HepG2 (cell line): Measurements from ENCODE around the gene TRAPPC10. TPM values are rescaled to one million over a fixed set of nuclear protein-coding genes. Genes with fewer than 3 reads are reported as not detected.

Experiments
- ATAC-seq: fragments of 200-7000 bp; cut with Tn5 transposase; 3 replicates; pipeline ENCODE4 v1.9.1; 2020; ENCODE audit warnings: mild to moderate bottlenecking, moderate library complexity
- BruUV-seq: library from RNA; stranded (reverse); fragments of 400-500 nt; replicated peaks from 2 replicates; lab custom pipeline; 2021; lab: Mats Ljungman, UMichigan
- CTCF ChIA-PET: fragments of 300-600 bp; formaldehyde crosslinking; extraction: SDS; loops from one replicate; lab custom pipeline; 2021; ENCODE audit warnings: low total read pairs, inconsistent platforms, low intra/inter-chr PET ratio; lab: Yijun Ruan, JAX
- POLR2A ChIA-PET: fragments of 350-600 bp; sonication (Branson Sonifier 250); formaldehyde crosslinking; loops from one replicate; lab custom pipeline; 2020; ENCODE audit warnings: antibody characterized with exemption, inconsistent platforms; lab: Yijun Ruan, JAX
- DNase-seq: peaks from one replicate; pipeline ENCODE4 v3.0.0-alpha.2; 2015; ENCODE audit warnings: low spot score
- FAIRE-seq: peaks from 3 replicates; lab custom pipeline; 2011; peaks lifted over from hg19 to GRCh38; lab: Jason Lieb, UNC
- H2AFZ ChIP-seq: one replicate; pipeline ENCODE4 v1.6.1; 2011; ENCODE audit warnings: low read length, inconsistent platforms
- H3K27ac ChIP-seq: fragments of 300-600 bp; 3 replicates; pipeline ENCODE4 v1.8.0; 2011; ENCODE audit warnings: mixed run types, mild to moderate bottlenecking, mixed read lengths, low read length, inconsistent platforms; ENCODE audit not compliant: insufficient read depth; ENCODE audit errors: extremely low read length
- H3K27me3 ChIP-seq, 2 experiments: fragments of 200-600 bp in 1 of 2; 2 replicates in 1 of 2; 3 replicates in 1 of 2; pipeline versions ENCODE4 v1.6.0 to v1.8.0; 2011; ENCODE audit warnings: low read length in 2 of 2, mild to moderate bottlenecking in 2 of 2, moderate library complexity in 2 of 2, inconsistent platforms in 1 of 2; ENCODE audit not compliant: insufficient read depth in 2 of 2, control insufficient read depth in 1 of 2
- H3K36me3 ChIP-seq, 2 experiments: fragments of 200-600 bp in 1 of 2; replicated peaks in 1 of 2; 2 replicates in 1 of 2; 3 replicates in 1 of 2; pipeline versions ENCODE4 v1.5.1 to v1.8.0; 2011; ENCODE audit warnings: low read length in 2 of 2, inconsistent platforms in 1 of 2; ENCODE audit not compliant: insufficient read depth in 2 of 2, control insufficient read depth in 1 of 2
- H3K4me1 ChIP-seq: 2 replicates; pipeline ENCODE4 v1.5.1; 2012; ENCODE audit warnings: low read length, inconsistent platforms; ENCODE audit not compliant: insufficient read depth
- H3K4me2 ChIP-seq: 2 replicates; pipeline ENCODE4 v1.6.0; 2011; ENCODE audit warnings: low read depth, low read length, inconsistent platforms
- H3K4me3 ChIP-seq, 3 experiments: fragments of 200-600 bp in 1 of 3; sonication (generic), shearing (Covaris generic) in 1 of 3; replicated peaks in 1 of 3; 2 replicates each; pipeline ENCODE4 v1.5.1; 2011 to 2016; ENCODE audit warnings: low read length in 3 of 3, inconsistent platforms in 2 of 3, low read depth in 2 of 3, mild to moderate bottlenecking in 2 of 3, control low read depth in 1 of 3, mixed read lengths in 1 of 3; ENCODE audit not compliant: insufficient read depth in 1 of 3
- H3K79me2 ChIP-seq: one replicate; pipeline ENCODE4 v1.6.1; 2011; ENCODE audit warnings: low read length, inconsistent platforms; ENCODE audit not compliant: insufficient read depth
- H3K9ac ChIP-seq: 2 replicates; pipeline ENCODE4 v1.6.0; 2011; ENCODE audit warnings: mild to moderate bottlenecking, low read depth, low read length, inconsistent platforms; ENCODE audit not compliant: insufficient read depth
- H3K9me3 ChIP-seq: 2 replicates; pipeline ENCODE4 v1.5.1; 2012; ENCODE audit warnings: mild to moderate bottlenecking, low read length
- H4K20me1 ChIP-seq: 2 replicates; pipeline ENCODE4 v1.6.0; 2011; ENCODE audit warnings: inconsistent platforms, mild to moderate bottlenecking, low read length, moderate library complexity; ENCODE audit not compliant: insufficient read depth
- FOXK2 ChIP-seq: fragments of 450-650 bp; IDR thresholded peaks from 2 replicates; pipeline ENCODE4 v1.6.1; 2016
- MBNL3 ChIP-seq: fragments of 250-450 bp; sonication (Bioruptor Pico); conservative IDR thresholded peaks from 2 replicates; pipeline ENCODE4 v1.8.0; 2022; ENCODE audit warnings: mild to moderate bottlenecking, inconsistent platforms
- NCOA1 ChIP-seq: sonication (generic); formaldehyde crosslinking; IDR thresholded peaks from 2 replicates; pipeline ENCODE4 v1.9.0; 2021; ENCODE audit warnings: missing genetic modification reagents
- SKIL ChIP-seq: sonication (generic); formaldehyde crosslinking; IDR thresholded peaks from 2 replicates; pipeline ENCODE4 v1.8.0; 2022; ENCODE audit warnings: missing genetic modification reagents, mild to moderate bottlenecking, moderate library complexity, borderline replicate concordance
- SOX6 ChIP-seq, 2 experiments: fragments of 450-650 bp in 1 of 2; sonication (generic) in 1 of 2; formaldehyde crosslinking in 1 of 2; IDR thresholded peaks; 2 replicates each; pipeline versions ENCODE4 v1.4.0 to v1.6.1; 2017 to 2020; ENCODE audit warnings: antibody characterized with exemption in 1 of 2, mild to moderate bottlenecking in 1 of 2, missing genetic modification reagents in 1 of 2
- TOPORS ChIP-seq: sonication (generic); formaldehyde crosslinking; IDR thresholded peaks from 2 replicates; pipeline ENCODE4 v1.8.0; 2023; ENCODE audit warnings: mild to moderate bottlenecking, missing genetic modification reagents
- UBTF ChIP-seq: sonication (generic); formaldehyde crosslinking; IDR thresholded peaks from 2 replicates; pipeline ENCODE4 v1.4.0; 2020; ENCODE audit warnings: mild to moderate bottlenecking, missing genetic modification reagents
- XBP1 ChIP-seq: sonication (generic); formaldehyde crosslinking; IDR thresholded peaks from 2 replicates; pipeline ENCODE4 v1.5.0; 2020; ENCODE audit warnings: missing genetic modification reagents
- ZNF546 ChIP-seq: sonication (generic); formaldehyde crosslinking; conservative IDR thresholded peaks from 2 replicates; pipeline ENCODE4 v1.8.1; 2023; ENCODE audit warnings: mild to moderate bottlenecking, missing genetic modification reagents
- ZNF549 ChIP-seq: sonication (generic); formaldehyde crosslinking; IDR thresholded peaks from 2 replicates; pipeline ENCODE4 v1.5.0; 2020; ENCODE audit warnings: missing genetic modification reagents
- WGBS: methylation state at CpG from one replicate; pipeline ENCODE4 v1.1.6; 2017; ENCODE audit warnings: low lambda C conversion rate; 5-methylcytosine and 5-hydroxymethylcytosine counted together
- in situ Hi-C: cut with HindIII; loops from 2 replicates; pipeline ENCODE4 v1.10.0; 2017; ENCODE audit warnings: low pct_unique_long_range_greater_than_20kb; ENCODE audit not compliant: extremely low pct_ligation_motif_present
- intact Hi-C: fragments of 100-400 bp; cut with micrococcal nuclease; formaldehyde crosslinking; loops from one replicate; pipeline ENCODE4 v1.10.0; 2022; ENCODE audit not compliant: unreplicated experiment
- polyA plus RNA-seq, 8 experiments: library from polyadenylated mRNA; depleted of rRNA in 3 of 8; stranded (reverse) in 7 of 8; unstranded in 1 of 8; fragments of >200 nt; fragmentation: Illumina TruSeq in 4 of 8; extraction: Trizol in 4 of 8; gene quantifications; 2 replicates each; pipeline versions ENCODE4 v1.2.1 to v1.2.3, GENCODE V29; 2011 to 2016; ENCODE audit warnings: low read depth in 4 of 8, missing spikeins in 1 of 8, mixed read lengths in 1 of 8; ENCODE audit not compliant: insufficient read depth in 1 of 8
- total RNA-seq, 5 experiments: library from RNA; depleted of rRNA; stranded (reverse); fragments of >200 nt; fragmentation: Illumina TruSeq; extraction: Trizol; gene quantifications; 2 replicates each; pipeline ENCODE4 v1.2.3, GENCODE V29; 2016; ENCODE audit warnings: low read depth in 1 of 5
- TF ChIP-seq, protein P1 (sequence below): sonication (generic); formaldehyde crosslinking; IDR thresholded peaks from 2 replicates; pipeline ENCODE4 v1.8.1; 2022; ENCODE audit warnings: low read depth, mild to moderate bottlenecking, missing genetic modification reagents
- TF ChIP-seq, protein P2 (sequence below): IDR thresholded peaks from 2 replicates; pipeline ENCODE4 v1.6.1; 2018; ENCODE audit warnings: missing genetic modification reagents, mild to moderate bottlenecking, missing compliant biosample characterization

TRAPPC10 gene
- total and polyA plus RNA-seq, 2 of the 13 experiments (the other 11 are each of a cell fraction or from before 2014, with no cell fraction given): 10.6 to 16.5 TPM

DNA sequence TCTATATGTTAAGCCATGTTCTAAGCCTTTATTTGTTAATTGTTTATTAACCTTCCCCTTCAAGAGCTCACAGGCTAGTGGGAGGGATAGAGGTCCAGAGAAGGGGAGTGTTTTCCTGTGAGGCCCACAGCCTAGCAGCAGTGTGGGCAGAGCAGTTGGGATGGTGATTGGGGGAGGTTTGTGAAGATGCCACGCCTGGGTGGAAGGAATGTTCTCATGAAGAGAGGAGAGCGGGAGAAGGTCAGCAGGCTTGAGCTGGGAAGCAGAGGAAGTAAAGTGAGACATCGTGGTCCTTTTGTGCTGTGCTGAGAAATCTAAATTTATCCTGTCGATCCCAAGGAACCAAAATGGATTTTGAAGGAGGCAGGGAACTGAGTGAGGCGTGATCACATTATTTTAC is 42.6 kb downstream of the TRAPPC10 start:
- WGBS: 92% methylated on average over 5 of the region's 5 CpGs
- H2AFZ ChIP-seq: no peak overlapping the region
- H3K4me3 ChIP-seq: no peak overlapping the region
- DNase-seq (no peak), FAIRE-seq (no peak), ATAC-seq (no peak)
- H4K20me1 ChIP-seq: no peaks in the 10 kb centered on the region
- CTCF ChIA-PET: no interaction called here
- no peak overlapping the region for H3K4me2 ChIP-seq
- peaks cover 15 to 54% of the 10 kb centered on the region in 2 experiments for H3K36me3 ChIP-seq
- no peaks in the 10 kb centered on the region for H3K27me3 ChIP-seq
- no TSS peak for BruUV-seq
- in situ Hi-C loops: no loop called here
- POLR2A ChIA-PET: no interaction called here
- intact Hi-C loops: no loop called here
- no peak overlapping the region for H3K27ac ChIP-seq
- no peak overlapping the region for H3K9ac ChIP-seq
- H3K9me3 ChIP-seq: no peaks in the 10 kb centered on the region
- H3K79me2 ChIP-seq: no peaks in the 10 kb centered on the region
- 0 out of 2 replicates have a peak, but pooled peaks cover 8% of the 10 kb centered on the region for H3K4me1 ChIP-seq
- TF ChIP-seq, protein P1, sequence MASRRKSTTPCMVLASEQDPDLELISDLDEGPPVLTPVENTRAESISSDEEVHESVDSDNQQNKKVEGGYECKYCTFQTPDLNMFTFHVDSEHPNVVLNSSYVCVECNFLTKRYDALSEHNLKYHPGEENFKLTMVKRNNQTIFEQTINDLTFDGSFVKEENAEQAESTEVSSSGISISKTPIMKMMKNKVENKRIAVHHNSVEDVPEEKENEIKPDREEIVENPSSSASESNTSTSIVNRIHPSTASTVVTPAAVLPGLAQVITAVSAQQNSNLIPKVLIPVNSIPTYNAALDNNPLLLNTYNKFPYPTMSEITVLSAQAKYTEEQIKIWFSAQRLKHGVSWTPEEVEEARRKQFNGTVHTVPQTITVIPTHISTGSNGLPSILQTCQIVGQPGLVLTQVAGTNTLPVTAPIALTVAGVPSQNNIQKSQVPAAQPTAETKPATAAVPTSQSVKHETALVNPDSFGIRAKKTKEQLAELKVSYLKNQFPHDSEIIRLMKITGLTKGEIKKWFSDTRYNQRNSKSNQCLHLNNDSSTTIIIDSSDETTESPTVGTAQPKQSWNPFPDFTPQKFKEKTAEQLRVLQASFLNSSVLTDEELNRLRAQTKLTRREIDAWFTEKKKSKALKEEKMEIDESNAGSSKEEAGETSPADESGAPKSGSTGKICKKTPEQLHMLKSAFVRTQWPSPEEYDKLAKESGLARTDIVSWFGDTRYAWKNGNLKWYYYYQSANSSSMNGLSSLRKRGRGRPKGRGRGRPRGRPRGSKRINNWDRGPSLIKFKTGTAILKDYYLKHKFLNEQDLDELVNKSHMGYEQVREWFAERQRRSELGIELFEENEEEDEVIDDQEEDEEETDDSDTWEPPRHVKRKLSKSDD (CRISPR knock-in tag): no peak
- no peak for TF ChIP-seq ZNF549 (CRISPR knock-in tag)
- TF ChIP-seq SOX6 (IDR thresholded peaks at IDR 0.05): no peak
- no peak for TF ChIP-seq SOX6 (CRISPR knock-in tag; IDR thresholded peaks at IDR 0.05)
- TF ChIP-seq MBNL3 (CRISPR knock-in tag): no peak
- TF ChIP-seq UBTF (CRISPR knock-in tag): no peak
- TF ChIP-seq TOPORS (CRISPR knock-in tag): no peak
- TF ChIP-seq ZNF546: no peak
- no peak for TF ChIP-seq SKIL
- TF ChIP-seq, protein P2, sequence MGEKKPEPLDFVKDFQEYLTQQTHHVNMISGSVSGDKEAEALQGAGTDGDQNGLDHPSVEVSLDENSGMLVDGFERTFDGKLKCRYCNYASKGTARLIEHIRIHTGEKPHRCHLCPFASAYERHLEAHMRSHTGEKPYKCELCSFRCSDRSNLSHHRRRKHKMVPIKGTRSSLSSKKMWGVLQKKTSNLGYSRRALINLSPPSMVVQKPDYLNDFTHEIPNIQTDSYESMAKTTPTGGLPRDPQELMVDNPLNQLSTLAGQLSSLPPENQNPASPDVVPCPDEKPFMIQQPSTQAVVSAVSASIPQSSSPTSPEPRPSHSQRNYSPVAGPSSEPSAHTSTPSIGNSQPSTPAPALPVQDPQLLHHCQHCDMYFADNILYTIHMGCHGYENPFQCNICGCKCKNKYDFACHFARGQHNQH (CRISPR knock-in tag): no peak
- TF ChIP-seq FOXK2: no peak
- TF ChIP-seq NCOA1: no peak
- TF ChIP-seq XBP1 (CRISPR knock-in tag): no peak
